Activated B cell treated with CpG ODN at 0.5 μM for 24 hours (primary cell): ENCODE measurements around the gene CKAP4. TPM values are rescaled to one million over a fixed set of nuclear protein-coding genes. Genes with fewer than 3 reads are reported as not detected.

Experiments used
- ATAC-seq: fragments of 200-7000 bp; cut with Tn5 transposase; one replicate; pipeline ENCODE4 v1.10.0; 2021; ENCODE audit warnings: low read depth, mild to moderate bottlenecking, moderate library complexity
- CTCF ChIA-PET: fragments of 350-600 bp; sonication (Branson Sonifier 250); formaldehyde crosslinking; loops from one replicate; lab custom pipeline; 2021; ENCODE audit warnings: antibody characterized with exemption; lab: Charles Lee
- POLR2A ChIA-PET: fragments of 350-600 bp; sonication (Branson Sonifier 250); formaldehyde crosslinking; loops from one replicate; lab custom pipeline; 2021; ENCODE audit warnings: antibody characterized with exemption; lab: Charles Lee
- DNase-seq: peaks from one replicate; pipeline ENCODE4 v3.0.0; 2022
- H3K27ac Mint-ChIP-seq: one replicate; pipeline ENCODE4 v1.8.0; 2020; ENCODE audit warnings: mixed read lengths
- H3K27me3 Mint-ChIP-seq: one replicate; pipeline ENCODE4 v1.8.0; 2021; ENCODE audit warnings: mixed read lengths
- H3K36me3 Mint-ChIP-seq: one replicate; pipeline ENCODE4 v1.8.0; 2021; ENCODE audit warnings: low read depth, mixed read lengths
- H3K4me1 Mint-ChIP-seq: one replicate; pipeline ENCODE4 v1.8.0; 2021; ENCODE audit warnings: mixed read lengths
- H3K4me3 Mint-ChIP-seq: one replicate; pipeline ENCODE4 v1.8.0; 2020; ENCODE audit warnings: mild to moderate bottlenecking, mixed read lengths
- H3K9me3 Mint-ChIP-seq: one replicate; pipeline ENCODE4 v1.8.0; 2020; ENCODE audit warnings: mixed read lengths
- CTCF ChIP-seq: fragments of 200-600 bp; IDR thresholded peaks from one replicate; pipeline ENCODE4 v1.8.0; 2022; ENCODE audit warnings: antibody characterized with exemption, mild to moderate bottlenecking
- intact Hi-C: fragments of 100-400 bp; cut with micrococcal nuclease; formaldehyde crosslinking; loops from one replicate; pipeline ENCODE4 v1.15.1; 2024
- total RNA-seq: library from RNA; stranded (reverse); gene quantifications from 2 replicates; pipeline ENCODE4 v1.2.3, GENCODE V29; 2022

CKAP4 gene
- total RNA-seq, 1 donor from 2014 or later: 15.9 TPM

DNA sequence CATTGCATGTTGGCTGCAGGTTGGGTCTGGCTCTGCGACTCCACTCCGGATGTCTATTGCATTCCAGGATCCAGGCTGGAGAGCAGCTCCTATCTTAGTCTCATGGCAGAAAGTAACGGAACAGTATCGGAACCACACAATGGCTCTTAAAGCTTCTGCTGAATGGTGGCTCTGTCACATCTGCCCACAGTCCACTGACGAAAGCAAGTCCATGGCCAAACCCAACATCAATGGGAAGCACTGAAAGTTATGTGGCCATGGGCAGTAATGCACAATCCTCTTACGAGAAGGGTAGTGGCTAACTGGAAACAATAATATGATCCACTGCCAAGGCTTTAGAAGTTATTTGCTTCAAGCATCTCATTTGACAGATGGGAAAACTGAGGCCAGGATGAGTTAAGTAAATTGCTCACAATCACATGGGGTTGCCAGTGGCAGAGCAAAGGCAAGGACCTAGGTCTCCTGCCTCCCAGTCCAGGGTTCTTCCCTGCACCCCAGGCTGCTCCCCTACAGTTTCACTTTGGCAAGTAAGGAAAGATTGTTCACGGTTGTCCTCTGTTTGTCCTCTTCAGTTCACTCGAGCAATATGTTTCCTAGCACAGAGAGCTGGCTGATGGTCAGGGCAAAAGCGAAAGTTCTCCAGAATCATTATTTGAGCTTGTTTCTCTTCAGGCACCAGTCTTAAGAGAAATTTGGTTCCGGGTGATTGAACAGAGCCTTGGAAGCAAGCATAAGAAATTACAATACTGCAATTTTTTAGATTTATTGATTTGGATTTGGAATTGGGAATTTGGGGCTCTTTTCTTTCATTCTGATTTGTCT is 54.2 kb downstream of the CKAP4 start:
- POLR2A ChIA-PET: no interaction called here
- H3K4me1 Mint-ChIP-seq: no peaks in the 10 kb centered on the region

DNA sequence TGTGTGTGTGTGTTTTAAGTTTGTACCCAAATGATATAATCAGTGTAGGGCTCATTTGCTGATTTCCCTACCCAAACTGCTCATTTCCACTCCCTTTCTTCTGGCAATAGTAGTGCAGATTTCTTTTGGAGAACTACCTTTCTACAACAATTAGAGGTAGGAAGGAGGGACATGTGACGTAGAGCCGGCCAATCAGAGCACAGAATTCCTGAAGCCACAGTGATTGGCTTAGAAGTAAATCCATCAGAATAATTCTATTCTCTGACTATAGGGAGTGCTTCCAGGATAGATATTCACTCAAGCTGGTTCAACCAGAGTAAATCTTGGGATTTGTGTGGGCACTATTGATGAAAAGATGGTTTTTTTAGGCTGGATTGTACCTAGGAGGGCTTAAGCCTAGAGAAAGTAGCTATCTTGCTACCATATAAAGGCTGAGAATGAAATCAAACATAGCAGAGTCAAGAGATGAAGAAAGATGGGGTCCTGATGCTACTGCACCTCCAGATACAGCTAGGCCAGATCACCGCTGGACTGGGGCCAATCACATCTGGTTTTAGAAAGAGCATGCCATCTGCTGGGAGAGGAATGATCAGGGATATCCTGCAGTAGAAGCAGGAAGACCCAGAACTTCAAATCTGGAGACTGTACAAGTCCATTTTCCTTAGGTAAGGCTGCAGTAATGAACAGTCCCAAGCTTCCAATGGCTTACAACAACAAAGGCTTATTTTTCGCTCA is 55.0 kb downstream of the CKAP4 start:
- Mint-ChIP-seq H3K4me3 (no peak overlapping the region), H3K36me3 (no peaks in the 10 kb centered on the region), H3K27me3 (peaks cover 12% of the 10 kb centered on the region), H3K27ac (no peak overlapping the region), H3K4me1 (no peaks in the 10 kb centered on the region), H3K9me3 (no peaks in the 10 kb centered on the region)
- ATAC-seq (no peak), DNase-seq (no peak)
- intact Hi-C loops: no loop called here
- POLR2A ChIA-PET: no interaction called here
- no peak for TF ChIP-seq CTCF
- CTCF ChIA-PET: interaction anchor here (1.1 kb wide), 1 partner anchor 87 kb away, joined by 3 read pairs; no protein-coding TSS in a partner anchor

More for the DNA sequence above, 54.2 kb downstream of the CKAP4 start:
- ATAC-seq: no peak
- Mint-ChIP-seq H3K4me3 (no peak overlapping the region), H3K27ac (no peak overlapping the region), H3K9me3 (no peaks in the 10 kb centered on the region), H3K36me3 (no peaks in the 10 kb centered on the region), H3K27me3 (peaks cover 14% of the 10 kb centered on the region)
- CTCF ChIA-PET: interaction anchor here (1.1 kb wide), 1 partner anchor 86 kb away, joined by 3 read pairs; no protein-coding TSS in a partner anchor
- DNase-seq: no peak
- no peak for TF ChIP-seq CTCF
- intact Hi-C loops: no loop called here

DNA sequence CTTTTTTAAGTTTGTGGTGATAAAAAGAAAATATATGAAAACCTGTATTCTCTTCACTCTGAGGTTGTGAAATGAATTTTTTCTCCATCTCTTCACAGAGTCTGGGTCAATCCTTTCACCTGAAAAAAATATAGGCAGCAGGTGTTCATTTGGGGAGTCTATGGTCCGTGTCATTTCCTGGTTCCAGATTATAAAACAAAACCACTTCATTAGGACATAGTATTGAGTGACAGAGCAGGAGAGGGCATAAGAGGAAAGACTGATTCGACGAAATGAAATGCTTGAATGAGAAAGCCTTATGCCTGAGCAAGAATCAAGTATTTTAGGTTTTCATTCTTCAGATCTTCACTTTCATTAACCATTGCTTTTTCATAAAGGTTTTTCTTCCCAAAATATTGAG is 57.2 kb downstream of the CKAP4 start:
- no peak overlapping the region for H3K4me3 Mint-ChIP-seq
- H3K9me3 Mint-ChIP-seq: no peaks in the 10 kb centered on the region
- ATAC-seq (no peak), DNase-seq (no peak)
- ChIA-PET CTCF (no interaction called here), POLR2A (no interaction called here)
- H3K4me1 Mint-ChIP-seq: no peaks in the 10 kb centered on the region
- no peaks in the 10 kb centered on the region for H3K36me3 Mint-ChIP-seq
- peaks cover 18% of the 10 kb centered on the region for H3K27me3 Mint-ChIP-seq
- H3K27ac Mint-ChIP-seq: no peak overlapping the region
- no peak for TF ChIP-seq CTCF
- intact Hi-C loops: no loop called here

DNA sequence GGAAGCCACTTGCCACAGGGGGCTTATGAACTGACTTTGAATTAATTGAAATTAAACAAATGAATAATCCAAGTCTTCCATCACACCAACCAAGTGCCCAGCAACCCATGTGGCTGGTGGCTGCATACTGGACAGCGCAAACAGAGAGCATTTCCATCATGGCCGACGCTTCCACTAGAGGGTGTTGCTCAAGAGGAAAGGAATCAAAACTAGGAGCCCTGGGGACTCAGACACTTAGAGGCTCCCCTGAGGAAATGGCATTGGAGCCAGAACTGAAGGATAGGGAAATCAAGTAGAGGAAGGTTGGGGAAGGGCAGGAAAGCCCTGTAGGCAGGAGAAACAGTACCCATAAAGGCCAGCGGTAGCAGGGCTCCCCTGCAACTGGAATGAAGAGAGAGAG is 58.5 kb downstream of the CKAP4 start:
- CTCF ChIA-PET: no interaction called here
- H3K4me3 Mint-ChIP-seq: no peak overlapping the region

More for the DNA sequence above, 58.5 kb downstream of the CKAP4 start:
- Mint-ChIP-seq H3K27ac (no peak overlapping the region), H3K9me3 (no peaks in the 10 kb centered on the region), H3K36me3 (no peaks in the 10 kb centered on the region), H3K27me3 (peaks cover 18% of the 10 kb centered on the region), H3K4me1 (no peaks in the 10 kb centered on the region)
- POLR2A ChIA-PET: no interaction called here
- DNase-seq (no peak), ATAC-seq (no peak)
- no peak for TF ChIP-seq CTCF
- intact Hi-C loops: no loop called here
